A549 treated with Mapracorat at 1 μM for 4 hours (cell line): Measurements from ENCODE around the gene EZR. TPM values are rescaled to one million over a fixed set of nuclear protein-coding genes. Genes with fewer than 3 reads are reported as not detected.

Experiments
- total RNA-seq: library from RNA; stranded (reverse); fragments of 200-300 nt; extraction: Qiagen RNA extraction; gene quantifications from 5 replicates; pipeline ENCODE4 v1.2.3, GENCODE V29; 2022

The EZR gene
- total RNA-seq, result 375 to 449 TPM (median 424 TPM) in 5 replicates

GRCh38 chr6:158819213-158819976 lies at the start of gene EZR:
EZR (minus strand) TSS chr6:158819368; CDS start chr6:158818093, 1,275 bp downstream.

Other genes starting within 250 kb of the EZR start
- 101 to 141 TPM (median 109 TPM) in 5 replicates for gene DYNLT1, start 174.6 kb downstream of the EZR start, total RNA-seq
- gene SYTL3, start 169.3 kb downstream of the EZR start, total RNA-seq, result 1.4 to 1.6 TPM (median 1.5 TPM) in 5 replicates
- 3.9 to 5.5 TPM (median 5.2 TPM) in 5 replicates for gene RSPH3, start 180.8 kb upstream of the EZR start, total RNA-seq
- not detected in 5 replicates for gene TAGAP, start 225.6 kb upstream of the EZR start, total RNA-seq